ENCODE measurements around the gene NECTIN1. TPM values are rescaled to one million over a fixed set of nuclear protein-coding genes. Genes with fewer than 3 reads are reported as not detected.

Gene NECTIN1
- total and polyA plus RNA-seq, 4 experiments from 2014 or later: 1.2 to 3.8 (median 3.5) TPM; not detected in 1

DNA sequence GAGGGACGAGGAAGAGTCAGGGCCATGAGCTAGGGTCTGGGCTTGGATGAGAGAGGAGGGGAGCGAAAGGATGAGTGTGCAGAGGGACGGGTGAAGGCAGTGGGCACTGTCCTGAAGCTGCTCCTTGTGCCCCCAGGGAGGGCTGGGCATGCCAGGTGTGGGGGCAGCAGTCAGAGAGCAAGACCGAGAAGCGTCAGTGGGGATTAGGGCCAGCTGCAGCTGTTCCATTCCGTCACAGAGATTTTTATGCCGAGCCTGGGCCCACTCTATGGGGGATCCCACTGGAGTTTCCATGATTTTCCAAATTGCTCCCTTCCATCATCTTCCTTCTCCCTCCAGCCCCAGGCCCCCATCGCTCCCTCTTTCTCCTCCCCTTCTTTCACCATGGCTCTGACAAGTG is 93.2 kb downstream of the NECTIN1 start:
- Histone ChIP-seq H3K4me3 (ENCODE audit: low read length in 2 of 2) (no peak overlapping the region), H3K27ac (ENCODE audit: low read depth, low read length) (no peak overlapping the region), H3K36me3 (ENCODE audit: insufficient read depth, low read length) (no peaks in the 10 kb centered on the region), H3K27me3 (ENCODE audit: insufficient read depth, low read length) (no peaks in the 10 kb centered on the region), H3K4me1 (ENCODE audit: insufficient read depth, low read length) (no peaks in the 10 kb centered on the region), H3K9me3 (ENCODE audit: control insufficient read depth in 1 of 2, low read length in 2 of 2) (no peaks in the 10 kb centered on the region)
- H3K27ac Mint-ChIP-seq: no peak overlapping the region
- H3K9me3 Mint-ChIP-seq: no peaks in the 10 kb centered on the region
- H3K4me3 Mint-ChIP-seq: no peak overlapping the region
- DNase-seq: no peak
- ChIA-PET CTCF (ENCODE audit: partially characterized antibody) (no interaction called here), POLR2A (ENCODE audit: partially characterized antibody) (no interaction called here)
- no peaks in the 10 kb centered on the region for H3K4me1 Mint-ChIP-seq
- H3K27me3 Mint-ChIP-seq: peaks cover 0 to 8% of the 10 kb centered on the region in 2 donors
- intact Hi-C loops (cut with micrococcal nuclease): no loop called here
- no peaks in the 10 kb centered on the region for H3K36me3 Mint-ChIP-seq

DNA sequence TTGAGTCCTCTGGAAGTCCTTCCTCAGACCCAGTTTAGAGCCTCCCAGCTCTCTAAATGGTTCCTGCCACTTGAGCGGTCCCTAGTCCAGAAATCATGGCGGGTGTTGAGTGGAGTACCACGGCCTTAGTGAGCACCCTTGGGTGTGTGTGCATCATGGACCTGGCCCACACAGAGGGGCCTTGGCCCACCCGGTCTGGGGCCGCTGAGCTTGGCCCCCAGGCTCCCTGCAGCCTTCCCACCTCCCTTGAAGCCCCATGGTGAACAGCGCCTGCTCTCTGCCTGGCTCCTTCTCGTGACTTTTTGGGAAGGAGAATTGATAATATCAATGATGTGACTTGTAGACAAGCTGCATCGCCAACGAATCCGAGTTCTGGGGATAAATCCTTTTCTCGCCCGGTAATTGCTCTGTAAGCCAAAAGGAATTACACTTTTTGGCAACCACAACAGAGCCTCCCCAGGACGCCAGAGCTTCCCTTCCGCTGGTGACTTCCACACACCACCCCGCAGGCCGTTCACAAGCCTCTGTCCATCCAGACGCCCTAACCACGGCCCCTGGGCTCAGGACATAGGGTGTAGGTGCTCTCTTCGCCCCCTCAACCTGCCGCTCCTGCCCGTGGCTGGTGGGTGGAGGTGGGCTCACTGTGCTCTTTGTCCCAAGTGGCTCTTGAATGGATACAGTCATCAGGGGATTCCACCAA is 93.8 kb downstream of the NECTIN1 start:
- Mint-ChIP-seq H3K27me3 (peaks cover 4 to 8% of the 10 kb centered on the region in 2 donors), H3K9me3 (no peaks in the 10 kb centered on the region), H3K4me3 (no peak overlapping the region), H3K27ac (no peak overlapping the region), H3K4me1 (no peaks in the 10 kb centered on the region), H3K36me3 (no peaks in the 10 kb centered on the region)
- Histone ChIP-seq H3K27me3 (ENCODE audit: insufficient read depth, low read length) (no peaks in the 10 kb centered on the region), H3K4me3 (ENCODE audit: low read length in 2 of 2) (no peak overlapping the region), H3K9me3 (ENCODE audit: control insufficient read depth in 1 of 2, low read length in 2 of 2) (no peaks in the 10 kb centered on the region), H3K36me3 (ENCODE audit: insufficient read depth, low read length) (no peaks in the 10 kb centered on the region), H3K27ac (ENCODE audit: low read depth, low read length) (no peak overlapping the region), H3K4me1 (ENCODE audit: insufficient read depth, low read length) (no peaks in the 10 kb centered on the region)
- CTCF ChIA-PET (ENCODE audit: partially characterized antibody): no interaction called here
- DNase-seq: no peak
- intact Hi-C loops (cut with micrococcal nuclease): no loop called here
- POLR2A ChIA-PET (ENCODE audit: partially characterized antibody): no interaction called here

DNA sequence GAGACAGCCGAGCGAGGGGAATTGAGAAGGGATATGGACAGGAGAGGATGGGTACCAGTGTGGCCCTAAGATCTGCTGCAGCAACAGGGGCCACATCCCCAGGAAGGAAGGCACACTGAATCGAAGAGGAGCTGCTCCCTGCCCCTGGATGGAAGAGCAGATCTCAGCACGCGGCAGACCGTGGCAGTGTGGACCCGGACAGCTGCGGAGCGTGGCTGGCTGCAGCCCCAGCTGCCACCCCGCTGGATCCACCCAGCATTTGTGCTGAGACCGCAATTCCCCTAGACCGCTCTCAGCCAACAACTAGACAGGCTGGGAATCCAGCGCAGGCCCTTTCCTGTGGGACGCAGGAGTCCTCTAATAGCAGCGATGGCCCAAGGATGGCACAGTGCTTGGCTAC is 94.7 kb downstream of the NECTIN1 start:
- H3K27ac ChIP-seq (ENCODE audit: low read depth, low read length): no peak overlapping the region
- H3K4me3 Mint-ChIP-seq: no peak overlapping the region
- DNase-seq: no peak
- peaks cover 4 to 6% of the 10 kb centered on the region in 2 donors for H3K27me3 Mint-ChIP-seq
- H3K4me3 ChIP-seq (ENCODE audit: low read length in 2 of 2): no peak overlapping the region
- CTCF ChIA-PET (ENCODE audit: partially characterized antibody): no interaction called here
- no peaks in the 10 kb centered on the region for H3K36me3 Mint-ChIP-seq
- H3K9me3 ChIP-seq (ENCODE audit: control insufficient read depth in 1 of 2, low read length in 2 of 2): no peaks in the 10 kb centered on the region
- no peak overlapping the region for H3K27ac Mint-ChIP-seq
- intact Hi-C loops (cut with micrococcal nuclease): no loop called here
- POLR2A ChIA-PET (ENCODE audit: partially characterized antibody): no interaction called here
- no peaks in the 10 kb centered on the region for H3K27me3 ChIP-seq (ENCODE audit: insufficient read depth, low read length)
- no peaks in the 10 kb centered on the region for H3K4me1 ChIP-seq (ENCODE audit: insufficient read depth, low read length)
- no peaks in the 10 kb centered on the region for H3K9me3 Mint-ChIP-seq
- no peaks in the 10 kb centered on the region for H3K36me3 ChIP-seq (ENCODE audit: insufficient read depth, low read length)
- H3K4me1 Mint-ChIP-seq: no peaks in the 10 kb centered on the region

DNA sequence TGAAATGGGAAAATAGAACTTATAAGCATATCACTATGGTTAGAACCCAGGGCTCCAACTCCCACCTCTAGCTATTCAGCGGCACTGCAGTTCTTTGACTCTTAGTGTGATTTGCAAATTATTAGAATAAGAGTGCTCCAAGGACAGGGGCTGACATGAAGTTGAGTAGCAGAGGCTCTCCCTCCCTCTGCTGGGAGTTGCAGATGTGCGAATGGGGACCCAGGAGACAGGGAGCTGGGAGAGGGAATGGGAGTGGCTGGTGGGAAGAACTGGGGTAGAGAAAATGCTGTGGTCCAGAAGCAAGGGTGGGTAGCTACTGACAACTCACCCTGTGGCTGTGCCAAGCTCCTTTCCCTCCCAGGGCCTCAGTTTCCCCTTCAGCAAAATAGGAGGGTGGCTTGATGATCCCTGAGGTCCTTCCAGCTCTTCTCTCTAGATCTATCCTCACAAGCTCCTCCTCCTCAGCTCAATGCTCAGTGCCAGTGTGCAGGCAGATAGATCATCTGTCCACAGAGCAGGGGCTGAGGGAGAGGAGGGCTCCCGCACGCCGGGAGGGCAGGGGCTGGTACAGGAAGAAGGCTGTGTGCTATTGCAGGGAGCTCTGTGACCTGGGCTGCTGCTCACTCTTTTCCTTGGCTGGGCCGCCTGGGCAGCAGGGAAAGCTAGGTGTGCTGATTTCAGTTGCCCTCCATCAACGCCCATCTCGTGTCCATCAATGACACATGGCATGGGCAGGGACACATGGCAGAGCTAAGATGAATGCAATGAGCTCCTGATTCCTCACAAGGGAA is 99.0 kb downstream of the NECTIN1 start:
- POLR2A ChIA-PET (ENCODE audit: partially characterized antibody): no interaction called here
- intact Hi-C loops (cut with micrococcal nuclease): no loop called here

DNA sequence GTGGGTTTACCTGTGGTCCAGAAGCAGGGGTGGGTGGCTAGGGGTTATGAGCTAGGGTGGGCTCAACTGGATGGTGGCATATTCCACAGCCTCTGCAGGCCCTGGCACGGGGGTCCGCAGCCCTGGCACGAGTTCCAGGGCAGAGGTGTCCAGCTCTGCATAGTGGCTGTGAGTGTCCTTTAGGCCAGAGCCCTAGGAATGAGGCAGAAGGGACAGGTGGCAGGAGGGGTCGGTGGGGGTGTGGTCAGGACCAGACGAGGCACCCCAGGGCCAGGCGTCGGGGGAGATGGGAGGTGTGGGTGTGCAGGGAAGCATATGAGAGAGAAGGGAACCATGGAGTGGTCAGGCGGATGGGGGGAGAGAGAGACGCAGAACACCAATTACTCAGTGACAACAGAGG is 99.9 kb downstream of the NECTIN1 start:
- Mint-ChIP-seq H3K4me3 (no peak overlapping the region), H3K27me3 (peaks cover 5 to 22% of the 10 kb centered on the region in 2 donors), H3K27ac (no peak overlapping the region), H3K36me3 (no peaks in the 10 kb centered on the region), H3K4me1 (no peaks in the 10 kb centered on the region), H3K9me3 (no peaks in the 10 kb centered on the region)
- H3K4me1 ChIP-seq (ENCODE audit: insufficient read depth, low read length): no peaks in the 10 kb centered on the region
- ChIA-PET POLR2A (ENCODE audit: partially characterized antibody) (no interaction called here), CTCF (ENCODE audit: partially characterized antibody) (interaction anchor here (1.2 to 2.0 kb wide), 3 partner anchors 13 to 100 kb away, joined by 3 to 8 read pairs (median 5); partner anchors contain the start of gene NECTIN1)
- H3K9me3 ChIP-seq (ENCODE audit: control insufficient read depth in 1 of 2, low read length in 2 of 2): no peaks in the 10 kb centered on the region
- DNase-seq: no peak
- H3K27me3 ChIP-seq (ENCODE audit: insufficient read depth, low read length): no peaks in the 10 kb centered on the region
- intact Hi-C loops (cut with micrococcal nuclease): no loop called here
- H3K4me3 ChIP-seq (ENCODE audit: low read length in 2 of 2): no peak overlapping the region
- H3K36me3 ChIP-seq (ENCODE audit: insufficient read depth, low read length): no peaks in the 10 kb centered on the region
- no peak overlapping the region for H3K27ac ChIP-seq (ENCODE audit: low read depth, low read length)

More for the DNA sequence above, 99.0 kb downstream of the NECTIN1 start:
- no peak overlapping the region for H3K27ac ChIP-seq (ENCODE audit: low read depth, low read length)
- H3K4me3 ChIP-seq (ENCODE audit: low read length in 2 of 2): no peak overlapping the region
- Mint-ChIP-seq H3K9me3 (no peaks in the 10 kb centered on the region), H3K4me1 (no peaks in the 10 kb centered on the region), H3K4me3 (no peak overlapping the region), H3K27ac (no peak overlapping the region), H3K36me3 (no peaks in the 10 kb centered on the region), H3K27me3 (peaks cover 5 to 20% of the 10 kb centered on the region in 2 donors)
- H3K36me3 ChIP-seq (ENCODE audit: insufficient read depth, low read length): no peaks in the 10 kb centered on the region
- no peaks in the 10 kb centered on the region for H3K9me3 ChIP-seq (ENCODE audit: control insufficient read depth in 1 of 2, low read length in 2 of 2)
- H3K27me3 ChIP-seq (ENCODE audit: insufficient read depth, low read length): no peaks in the 10 kb centered on the region
- H3K4me1 ChIP-seq (ENCODE audit: insufficient read depth, low read length): no peaks in the 10 kb centered on the region
- no peak for DNase-seq
- CTCF ChIA-PET (ENCODE audit: partially characterized antibody): interaction anchor here (1.2 to 2.0 kb wide), 2 partner anchors 12 to 99 kb away, joined by 5 to 8 read pairs; partner anchors contain the start of gene NECTIN1

DNA sequence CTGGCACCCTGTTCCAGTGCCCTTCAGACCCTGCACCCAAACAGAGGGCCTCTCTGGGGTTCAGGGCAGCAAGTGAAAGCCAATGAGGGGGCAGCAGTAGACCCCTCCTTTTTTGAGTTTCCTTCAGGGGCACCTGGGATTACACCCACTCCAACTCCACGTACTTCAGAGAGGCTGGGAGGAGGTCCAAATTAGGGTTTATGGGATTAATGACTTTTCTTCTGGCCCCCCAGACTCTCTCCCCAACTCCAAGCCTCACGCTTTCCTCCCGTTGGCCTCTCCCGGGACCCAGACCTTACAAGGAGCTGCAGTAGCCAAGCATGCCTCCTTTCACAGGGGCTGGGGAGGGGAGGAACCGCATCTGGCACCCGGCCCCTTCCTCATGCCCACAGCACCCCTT is 101.7 kb downstream of the NECTIN1 start:
- ChIA-PET POLR2A (ENCODE audit: partially characterized antibody) (no interaction called here), CTCF (ENCODE audit: partially characterized antibody) (interaction anchor here (1.4 to 5.6 kb wide), 3 partner anchors 12 to 102 kb away, joined by 4 to 26 read pairs (median 6); partner anchors contain the start of gene NECTIN1)
- Histone ChIP-seq H3K27ac (ENCODE audit: low read depth, low read length) (no peak overlapping the region), H3K4me3 (ENCODE audit: low read length in 2 of 2) (no peak overlapping the region), H3K9me3 (ENCODE audit: control insufficient read depth in 1 of 2, low read length in 2 of 2) (no peaks in the 10 kb centered on the region), H3K27me3 (ENCODE audit: insufficient read depth, low read length) (no peaks in the 10 kb centered on the region), H3K4me1 (ENCODE audit: insufficient read depth, low read length) (no peaks in the 10 kb centered on the region), H3K36me3 (ENCODE audit: insufficient read depth, low read length) (no peaks in the 10 kb centered on the region)
- H3K27ac Mint-ChIP-seq: no peak overlapping the region
- peaks cover 5 to 22% of the 10 kb centered on the region in 2 donors for H3K27me3 Mint-ChIP-seq
- intact Hi-C loops (cut with micrococcal nuclease): no loop called here
- H3K36me3 Mint-ChIP-seq: no peaks in the 10 kb centered on the region
- no peak overlapping the region for H3K4me3 Mint-ChIP-seq
- H3K4me1 Mint-ChIP-seq: no peaks in the 10 kb centered on the region
- H3K9me3 Mint-ChIP-seq: no peaks in the 10 kb centered on the region
- no peak for DNase-seq

- Histone ChIP-seq H3K4me3 (ENCODE audit: low read length in 2 of 2) (no peak overlapping the region), H3K9me3 (ENCODE audit: control insufficient read depth in 1 of 2, low read length in 2 of 2) (no peaks in the 10 kb centered on the region), H3K36me3 (ENCODE audit: insufficient read depth, low read length) (no peaks in the 10 kb centered on the region), H3K4me1 (ENCODE audit: insufficient read depth, low read length) (no peaks in the 10 kb centered on the region), H3K27me3 (ENCODE audit: insufficient read depth, low read length) (no peaks in the 10 kb centered on the region), H3K27ac (ENCODE audit: low read depth, low read length) (no peak overlapping the region)
- Mint-ChIP-seq H3K4me3 (no peak overlapping the region), H3K36me3 (no peaks in the 10 kb centered on the region), H3K9me3 (no peaks in the 10 kb centered on the region), H3K27me3 (peaks cover 5 to 23% of the 10 kb centered on the region in 2 donors), H3K4me1 (no peaks in the 10 kb centered on the region), H3K27ac (no peak overlapping the region)
- DNase-seq: no peak
- intact Hi-C loops (cut with micrococcal nuclease): no loop called here
- ChIA-PET CTCF (ENCODE audit: partially characterized antibody) (interaction anchor here (1.4 to 5.6 kb wide), 3 partner anchors 12 to 102 kb away, joined by 4 to 26 read pairs (median 6); partner anchors contain the start of gene NECTIN1), POLR2A (ENCODE audit: partially characterized antibody) (no interaction called here)
Measured at GRCh38 chr11:119626871-119627270, 102.1 kb downstream of the NECTIN1 start.
